Measurements from ENCODE around the gene LY6G5C. TPM values are rescaled to one million over a fixed set of nuclear protein-coding genes. Genes with fewer than 3 reads are reported as not detected.

The LY6G5C gene
- total RNA-seq, 6 experiments from 2014 or later = 2.2 to 2.9 (median 2.8) TPM

- TF ChIP-seq, protein P1, sequence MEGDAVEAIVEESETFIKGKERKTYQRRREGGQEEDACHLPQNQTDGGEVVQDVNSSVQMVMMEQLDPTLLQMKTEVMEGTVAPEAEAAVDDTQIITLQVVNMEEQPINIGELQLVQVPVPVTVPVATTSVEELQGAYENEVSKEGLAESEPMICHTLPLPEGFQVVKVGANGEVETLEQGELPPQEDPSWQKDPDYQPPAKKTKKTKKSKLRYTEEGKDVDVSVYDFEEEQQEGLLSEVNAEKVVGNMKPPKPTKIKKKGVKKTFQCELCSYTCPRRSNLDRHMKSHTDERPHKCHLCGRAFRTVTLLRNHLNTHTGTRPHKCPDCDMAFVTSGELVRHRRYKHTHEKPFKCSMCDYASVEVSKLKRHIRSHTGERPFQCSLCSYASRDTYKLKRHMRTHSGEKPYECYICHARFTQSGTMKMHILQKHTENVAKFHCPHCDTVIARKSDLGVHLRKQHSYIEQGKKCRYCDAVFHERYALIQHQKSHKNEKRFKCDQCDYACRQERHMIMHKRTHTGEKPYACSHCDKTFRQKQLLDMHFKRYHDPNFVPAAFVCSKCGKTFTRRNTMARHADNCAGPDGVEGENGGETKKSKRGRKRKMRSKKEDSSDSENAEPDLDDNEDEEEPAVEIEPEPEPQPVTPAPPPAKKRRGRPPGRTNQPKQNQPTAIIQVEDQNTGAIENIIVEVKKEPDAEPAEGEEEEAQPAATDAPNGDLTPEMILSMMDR (IDR thresholded peaks at IDR 0.05) = no peak
- Mint-ChIP-seq H3K4me1 (ENCODE audit: low read depth) (peaks cover 51% of the 10 kb centered on the region), H3K4me3 (peak overlapping the region; percentile 96), H3K27ac (peak overlapping the region; percentile 45), H3K9me3 (no peaks in the 10 kb centered on the region), H3K36me3 (ENCODE audit: low read depth) (peaks cover 38% of the 10 kb centered on the region), H3K27me3 (ENCODE audit: insufficient read depth) (no peaks in the 10 kb centered on the region; the same call in 1 of the 2 replicates)
- DNase-seq = no peak
Observed at GRCh38 chr6:31658158-31658688, 22.6 kb downstream of the LY6G5C start.

DNA sequence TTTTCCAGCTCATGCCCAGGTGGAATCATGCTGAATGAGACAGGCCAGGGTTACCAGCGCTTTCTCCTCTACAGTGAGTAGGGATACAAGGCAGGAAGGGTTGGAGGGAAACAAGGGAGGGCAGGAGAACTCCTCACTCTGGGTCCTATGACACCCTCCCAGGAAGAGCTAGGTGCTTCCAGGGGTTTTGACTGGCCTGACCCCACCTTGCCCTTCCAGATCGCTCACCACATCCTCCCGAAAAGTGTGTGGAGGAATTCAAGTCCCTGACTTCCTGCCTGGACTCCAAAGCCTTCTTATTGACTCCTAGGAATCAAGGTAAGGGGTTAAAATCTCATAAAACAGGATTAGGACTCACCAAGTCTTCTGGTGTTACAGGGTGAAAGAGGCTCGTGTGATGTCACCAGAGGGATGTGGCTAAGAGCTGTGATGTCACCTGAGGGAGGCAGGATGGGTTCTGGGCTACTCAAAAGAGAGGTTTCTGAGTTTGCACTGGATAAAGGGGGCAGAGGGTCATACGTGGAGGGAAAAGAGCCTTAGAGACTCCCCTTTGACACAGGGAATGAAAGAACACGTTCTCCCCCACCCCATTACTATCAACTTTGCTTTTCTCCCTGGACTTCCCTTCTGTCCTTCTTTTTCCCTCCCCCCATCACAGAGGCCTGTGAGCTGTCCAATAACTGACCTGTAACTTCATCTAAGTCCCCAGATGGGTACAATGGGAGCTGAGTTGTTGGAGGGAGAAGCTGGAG lies 23.3 kb downstream of the LY6G5C start:
- no peaks in the 10 kb centered on the region; the same call in none of the 2 replicates for H3K27me3 Mint-ChIP-seq (ENCODE audit: insufficient read depth)
- no peaks in the 10 kb centered on the region for H3K9me3 Mint-ChIP-seq
- peaks cover 36% of the 10 kb centered on the region for H3K36me3 Mint-ChIP-seq (ENCODE audit: low read depth)
- TF ChIP-seq, protein P1 (IDR thresholded peaks at IDR 0.05) = no peak
- DNase-seq = no peak
- H3K4me3 Mint-ChIP-seq = peak overlapping the region; percentile 96
- H3K4me1 Mint-ChIP-seq (ENCODE audit: low read depth) = peaks cover 52% of the 10 kb centered on the region
- H3K27ac Mint-ChIP-seq = peak overlapping the region; percentile 47

GRCh38 chr6:31655349-31656237 lies 25.3 kb downstream of the LY6G5C start, which contains the start of gene APOM:
APOM (plus strand) TSS chr6:31655894; CDS start chr6:31655967, 73 bp downstream.
- no peak for DNase-seq
- H3K36me3 Mint-ChIP-seq (ENCODE audit: low read depth) = peaks cover 37% of the 10 kb centered on the region
- peaks cover 51% of the 10 kb centered on the region for H3K4me1 Mint-ChIP-seq (ENCODE audit: low read depth)
- TF ChIP-seq, protein P1 (IDR thresholded peaks at IDR 0.05) = no peak
- H3K27ac Mint-ChIP-seq = peak within 1 kb of the TSS; percentile 28
- no peak within 1 kb of the TSS for H3K4me3 Mint-ChIP-seq
- no peaks in the 10 kb centered on the region for H3K9me3 Mint-ChIP-seq
- H3K27me3 Mint-ChIP-seq (ENCODE audit: insufficient read depth) = peaks cover 3% of the 10 kb centered on the region

DNA sequence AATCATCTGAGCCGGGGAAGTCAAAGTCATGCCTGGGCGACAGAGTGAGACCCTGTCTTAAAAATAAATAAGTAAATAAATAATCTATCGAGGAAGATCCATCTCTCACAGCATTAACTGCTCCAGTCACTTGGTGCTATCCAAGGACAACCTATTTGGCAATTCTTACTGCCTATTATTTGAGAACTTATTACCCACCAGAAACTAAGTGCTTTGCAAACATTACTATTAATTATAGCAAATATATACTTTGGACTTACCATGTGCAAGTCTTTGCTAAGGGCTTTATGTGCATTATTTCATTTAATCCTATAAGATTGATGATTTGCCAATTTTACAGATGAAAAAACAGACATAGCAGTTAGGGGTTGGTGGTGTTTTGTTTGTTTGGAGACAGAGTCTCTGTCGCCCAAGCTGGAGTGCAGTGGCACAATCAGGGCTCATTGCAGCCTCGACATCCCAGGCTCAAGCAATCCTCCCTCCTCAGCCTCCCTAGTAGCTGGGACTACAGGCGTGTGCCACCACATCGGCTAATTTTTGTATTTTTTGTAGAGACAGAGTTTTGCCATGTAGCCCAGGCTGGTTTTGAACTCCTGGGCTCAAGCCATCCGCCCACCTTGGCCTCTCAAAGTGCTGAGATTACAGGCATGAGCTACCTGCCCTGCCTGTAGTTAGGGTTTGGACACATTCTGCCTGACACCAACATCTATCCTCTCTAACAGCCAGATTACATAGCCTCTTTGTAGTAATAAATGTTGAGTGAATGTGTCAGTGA lies 26.1 kb downstream of the LY6G5C start:
- Mint-ChIP-seq H3K27ac (no peak overlapping the region), H3K4me1 (ENCODE audit: low read depth) (peaks cover 48% of the 10 kb centered on the region), H3K9me3 (no peaks in the 10 kb centered on the region), H3K4me3 (no peak overlapping the region), H3K27me3 (ENCODE audit: insufficient read depth) (peaks cover 3% of the 10 kb centered on the region), H3K36me3 (ENCODE audit: low read depth) (peaks cover 32% of the 10 kb centered on the region)
- no peak for DNase-seq
- TF ChIP-seq, protein P1 (IDR thresholded peaks at IDR 0.05) = no peak
